GM12875 (cell line): ENCODE measurements around the gene STRBP.

ENCODE experiments used
- H3K4me3 ChIP-seq: one replicate; pipeline ENCODE4 v1.5.1; 2011; ENCODE audit warnings: low read depth, low read length, control low read depth
- TF ChIP-seq, protein P1 (sequence below): IDR thresholded peaks from 2 replicates; pipeline ENCODE4 v1.5.1; 2011; ENCODE audit warnings: low read depth, mild to moderate bottlenecking, control low read depth, inconsistent platforms, low read length, moderate library complexity, borderline replicate concordance; ENCODE audit not compliant: insufficient read depth

The STRBP gene

DNA sequence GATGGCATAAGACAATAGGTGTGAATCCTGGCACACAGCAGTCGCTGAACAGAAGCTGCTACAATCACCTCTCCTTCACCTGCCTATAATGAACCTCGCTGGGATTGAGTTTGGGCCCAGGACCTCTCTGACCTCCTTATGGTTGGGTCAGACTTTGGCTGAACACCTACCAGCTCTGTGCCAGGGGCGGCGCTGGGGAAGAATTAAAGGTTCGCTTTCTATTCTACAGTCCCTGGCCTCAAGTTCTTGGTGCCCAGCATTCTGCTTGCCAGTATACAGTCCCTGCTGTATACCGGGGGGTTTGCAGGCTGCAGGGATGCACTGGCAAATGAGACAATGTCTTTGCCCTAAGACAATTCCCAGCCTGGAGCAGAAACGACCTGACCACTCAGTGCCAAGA is 895 bp upstream of the STRBP start:
- TF ChIP-seq, protein P1, sequence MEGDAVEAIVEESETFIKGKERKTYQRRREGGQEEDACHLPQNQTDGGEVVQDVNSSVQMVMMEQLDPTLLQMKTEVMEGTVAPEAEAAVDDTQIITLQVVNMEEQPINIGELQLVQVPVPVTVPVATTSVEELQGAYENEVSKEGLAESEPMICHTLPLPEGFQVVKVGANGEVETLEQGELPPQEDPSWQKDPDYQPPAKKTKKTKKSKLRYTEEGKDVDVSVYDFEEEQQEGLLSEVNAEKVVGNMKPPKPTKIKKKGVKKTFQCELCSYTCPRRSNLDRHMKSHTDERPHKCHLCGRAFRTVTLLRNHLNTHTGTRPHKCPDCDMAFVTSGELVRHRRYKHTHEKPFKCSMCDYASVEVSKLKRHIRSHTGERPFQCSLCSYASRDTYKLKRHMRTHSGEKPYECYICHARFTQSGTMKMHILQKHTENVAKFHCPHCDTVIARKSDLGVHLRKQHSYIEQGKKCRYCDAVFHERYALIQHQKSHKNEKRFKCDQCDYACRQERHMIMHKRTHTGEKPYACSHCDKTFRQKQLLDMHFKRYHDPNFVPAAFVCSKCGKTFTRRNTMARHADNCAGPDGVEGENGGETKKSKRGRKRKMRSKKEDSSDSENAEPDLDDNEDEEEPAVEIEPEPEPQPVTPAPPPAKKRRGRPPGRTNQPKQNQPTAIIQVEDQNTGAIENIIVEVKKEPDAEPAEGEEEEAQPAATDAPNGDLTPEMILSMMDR, result 0 out of 2 replicates have a peak, but pooled peaks have one; percentile 16

DNA sequence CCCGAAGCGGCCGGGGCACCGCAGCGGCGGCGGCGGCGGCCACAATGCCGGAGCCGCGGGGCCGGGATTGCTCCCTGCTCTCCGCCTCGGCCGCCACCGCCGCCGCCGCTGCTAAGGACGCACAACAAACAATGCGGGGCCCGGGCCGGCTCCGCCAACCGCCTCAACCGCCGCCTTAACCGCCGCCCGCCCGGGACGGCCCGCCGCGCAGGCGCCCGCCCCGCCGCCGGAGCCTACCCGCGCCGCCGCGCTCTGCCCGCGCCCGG is 254 bp downstream of the STRBP start:
- TF ChIP-seq, protein P1, result no peak
- H3K4me3 ChIP-seq, result peak overlapping the region; percentile 83

More for the DNA sequence above, 895 bp upstream of the STRBP start:
- peak overlapping the region; percentile 85 for H3K4me3 ChIP-seq

DNA sequence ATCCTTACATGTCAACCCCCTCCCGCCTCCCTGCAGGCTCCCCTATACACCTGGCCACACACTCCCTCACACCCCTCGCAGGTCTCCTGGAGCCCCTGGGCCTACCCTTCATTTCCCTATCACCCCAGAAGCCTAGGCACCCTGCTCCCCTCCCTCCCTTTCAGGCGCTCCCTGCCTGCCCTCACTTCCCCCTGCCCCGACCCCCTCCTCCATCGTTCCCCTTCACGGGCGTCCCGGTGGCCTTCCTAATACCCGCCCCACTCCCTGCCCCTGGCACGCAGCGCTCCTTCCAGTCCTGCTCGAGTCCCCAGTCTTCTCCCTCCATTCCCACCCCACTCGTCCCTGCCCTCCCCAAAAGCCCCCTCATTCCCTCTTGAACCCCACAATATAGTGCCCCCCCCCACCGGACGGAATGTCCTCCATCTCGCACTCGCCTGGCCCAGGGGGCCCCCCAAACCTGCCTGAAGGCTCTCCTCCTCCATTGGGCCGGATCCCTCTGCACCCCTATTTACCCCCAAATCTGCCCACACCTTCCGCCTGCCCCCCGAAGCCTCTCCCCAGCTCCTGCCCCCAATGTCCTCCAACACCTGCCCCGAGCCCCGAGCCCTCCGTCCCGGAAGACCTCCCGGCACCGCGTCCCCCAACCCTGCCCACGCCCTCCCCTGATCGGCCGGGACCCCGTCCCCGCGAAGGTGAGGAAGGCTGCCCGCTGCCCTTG is 746 bp downstream of the STRBP start:
- TF ChIP-seq, protein P1, result no peak
- H3K4me3 ChIP-seq, result peak overlapping the region; percentile 83

DNA sequence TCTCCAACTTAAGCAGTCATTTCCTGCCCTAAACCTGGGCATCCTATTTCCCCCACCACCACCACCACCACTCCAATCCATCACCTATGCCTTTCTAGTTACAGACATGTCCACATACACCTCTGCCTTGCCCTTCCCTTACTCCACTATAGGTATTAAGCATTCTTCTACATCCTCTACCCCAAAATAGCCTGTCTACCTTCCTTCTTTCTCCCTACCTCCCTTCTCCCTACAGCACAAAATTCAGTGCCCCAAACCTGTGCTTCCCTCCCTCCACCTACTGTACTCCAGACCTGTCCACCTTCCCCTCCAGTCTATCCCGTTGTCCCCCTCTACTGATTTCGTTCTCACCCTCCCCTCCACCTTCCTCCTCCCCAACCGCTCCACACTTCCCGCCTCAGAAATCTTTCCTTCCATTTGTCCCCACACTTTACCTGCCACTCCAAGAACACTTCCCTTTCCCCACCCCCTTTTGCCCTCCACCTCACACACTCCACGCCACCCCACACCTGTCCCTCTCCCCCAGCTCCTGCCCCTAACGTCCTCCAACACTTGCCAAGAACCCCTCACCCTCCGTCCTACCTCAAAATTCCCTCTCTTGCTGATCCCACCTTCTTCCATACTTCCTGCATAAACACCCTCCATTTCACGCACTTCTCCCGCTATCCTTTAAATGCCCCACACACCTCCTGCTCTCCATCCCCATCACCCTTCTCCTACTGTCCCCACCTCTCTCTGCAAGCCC is 1.6 kb downstream of the STRBP start:
- H3K4me3 ChIP-seq, result peak overlapping the region; percentile 83

DNA sequence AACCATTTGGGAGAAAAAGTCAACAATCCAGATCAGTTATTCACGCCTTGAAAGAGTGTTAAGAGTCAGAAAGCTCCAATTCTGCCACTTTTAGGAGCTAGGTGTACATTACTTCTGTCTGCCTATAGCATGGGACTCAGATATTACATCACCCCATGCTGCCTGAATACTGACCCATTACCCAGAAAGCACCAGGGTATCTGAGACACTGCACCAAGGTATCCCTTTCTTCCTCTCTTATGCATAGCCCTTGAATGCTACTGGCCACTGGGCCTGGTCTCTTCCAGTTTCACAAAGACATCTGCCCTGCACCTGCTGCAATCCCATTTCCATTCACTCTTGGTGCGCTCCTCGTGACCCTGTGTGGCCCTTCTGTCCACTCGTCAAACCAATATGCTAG is 2.6 kb downstream of the STRBP start:
- no peak overlapping the region for H3K4me3 ChIP-seq
- TF ChIP-seq, protein P1, result no peak

More for the DNA sequence above, 1.6 kb downstream of the STRBP start:
- TF ChIP-seq, protein P1, result no peak

DNA sequence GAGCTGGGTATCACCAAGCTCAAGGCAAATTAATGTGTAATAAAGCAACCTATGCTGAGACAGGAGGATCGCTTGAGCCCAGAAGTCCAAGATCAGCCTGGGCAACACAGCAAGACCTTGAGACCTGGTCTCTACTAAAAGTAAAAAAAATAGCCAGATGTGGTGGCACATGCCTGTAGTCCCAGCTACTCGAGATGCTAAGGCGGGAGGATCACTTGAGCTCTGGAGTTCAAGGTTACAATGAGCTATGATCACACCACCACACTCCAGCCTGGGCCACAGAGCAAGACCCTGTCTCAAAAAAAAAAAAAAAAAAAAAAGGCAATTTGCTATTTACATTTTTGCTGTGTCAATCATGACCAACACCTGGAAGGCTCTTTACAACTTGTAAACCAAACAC is 5.2 kb downstream of the STRBP start:
- no peak overlapping the region for H3K4me3 ChIP-seq
- TF ChIP-seq, protein P1, result no peak

DNA sequence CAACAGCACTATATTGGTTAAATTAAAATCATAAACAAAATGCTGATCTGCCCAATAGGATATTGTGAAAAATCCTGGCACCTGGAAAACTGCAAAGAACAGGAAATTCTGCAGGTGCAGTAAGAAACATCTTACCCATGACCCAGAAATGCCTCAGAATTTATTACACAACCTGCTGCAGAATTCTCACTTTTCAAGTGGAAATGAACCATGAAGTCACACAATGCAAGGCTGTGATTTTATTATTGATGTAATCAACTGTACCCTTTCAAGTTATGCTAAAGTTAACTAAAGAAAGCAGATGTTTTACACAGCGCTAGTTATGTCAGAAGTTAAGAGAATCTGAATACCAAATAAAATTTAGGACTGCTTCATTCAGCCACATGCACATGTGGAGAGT is 6.0 kb downstream of the STRBP start:
- TF ChIP-seq, protein P1, result no peak
- no peak overlapping the region for H3K4me3 ChIP-seq
